C4-2B (cell line): Measurements from ENCODE around the gene PPP2R2B.

ENCODE experiments used
- ZFX ChIP-seq: fragments of 450-650 bp; IDR thresholded peaks from 2 replicates; pipeline ENCODE4 v1.6.1; 2017
- TF ChIP-seq, protein P1 (sequence below): fragments of 450-650 bp; conservative IDR thresholded peaks from 2 replicates; pipeline ENCODE4 v1.5.1; 2017; ENCODE audit warnings: mild to moderate bottlenecking

DNA sequence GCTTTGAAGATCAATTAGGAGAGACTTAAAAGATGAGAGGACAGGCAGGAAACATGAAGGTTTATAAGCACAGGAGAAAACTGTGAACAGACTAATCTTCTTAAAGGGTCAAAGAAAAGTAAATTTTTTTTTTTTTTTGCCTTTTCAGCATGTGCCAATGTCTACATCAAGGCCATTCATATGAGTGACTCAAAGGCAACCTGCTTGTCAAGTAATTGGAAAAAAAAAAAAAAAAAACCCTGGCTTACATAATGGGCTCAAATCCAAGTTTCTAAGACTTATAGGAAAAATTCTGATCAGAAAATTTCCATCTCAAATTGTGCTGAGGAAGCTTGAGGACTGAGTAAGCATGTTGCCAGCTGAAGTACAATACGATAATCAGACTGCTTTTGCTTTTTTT lies 15.9 kb downstream of the PPP2R2B start:
- TF ChIP-seq ZFX, result no peak
- TF ChIP-seq, protein P1, sequence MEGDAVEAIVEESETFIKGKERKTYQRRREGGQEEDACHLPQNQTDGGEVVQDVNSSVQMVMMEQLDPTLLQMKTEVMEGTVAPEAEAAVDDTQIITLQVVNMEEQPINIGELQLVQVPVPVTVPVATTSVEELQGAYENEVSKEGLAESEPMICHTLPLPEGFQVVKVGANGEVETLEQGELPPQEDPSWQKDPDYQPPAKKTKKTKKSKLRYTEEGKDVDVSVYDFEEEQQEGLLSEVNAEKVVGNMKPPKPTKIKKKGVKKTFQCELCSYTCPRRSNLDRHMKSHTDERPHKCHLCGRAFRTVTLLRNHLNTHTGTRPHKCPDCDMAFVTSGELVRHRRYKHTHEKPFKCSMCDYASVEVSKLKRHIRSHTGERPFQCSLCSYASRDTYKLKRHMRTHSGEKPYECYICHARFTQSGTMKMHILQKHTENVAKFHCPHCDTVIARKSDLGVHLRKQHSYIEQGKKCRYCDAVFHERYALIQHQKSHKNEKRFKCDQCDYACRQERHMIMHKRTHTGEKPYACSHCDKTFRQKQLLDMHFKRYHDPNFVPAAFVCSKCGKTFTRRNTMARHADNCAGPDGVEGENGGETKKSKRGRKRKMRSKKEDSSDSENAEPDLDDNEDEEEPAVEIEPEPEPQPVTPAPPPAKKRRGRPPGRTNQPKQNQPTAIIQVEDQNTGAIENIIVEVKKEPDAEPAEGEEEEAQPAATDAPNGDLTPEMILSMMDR, result no peak
